HTERT RPE-1 (cell line): ENCODE results near the gene ABCA12.
"Not testable (repeated sequence)": the region's sequence is repeated elsewhere in the genome, so short reads cannot be mapped to it uniquely, and the experiment has no call there.

ENCODE experiments used
- in situ Hi-C: fragments of 300-500 bp; cut with MboI; formaldehyde crosslinking; loops from 4 replicates; pipeline ENCODE4 v1.14.3; 2020; ENCODE audit warnings: low sequenced_read_pairs

Gene ABCA12

GRCh38 chr2:215138479-215138878 lies at the start of gene ABCA12:
TSS of gene ABCA12 (minus strand) at chr2:215138626. CDS start at chr2:215138208, 418 bp downstream.
- in situ Hi-C loops = no loop called here

DNA sequence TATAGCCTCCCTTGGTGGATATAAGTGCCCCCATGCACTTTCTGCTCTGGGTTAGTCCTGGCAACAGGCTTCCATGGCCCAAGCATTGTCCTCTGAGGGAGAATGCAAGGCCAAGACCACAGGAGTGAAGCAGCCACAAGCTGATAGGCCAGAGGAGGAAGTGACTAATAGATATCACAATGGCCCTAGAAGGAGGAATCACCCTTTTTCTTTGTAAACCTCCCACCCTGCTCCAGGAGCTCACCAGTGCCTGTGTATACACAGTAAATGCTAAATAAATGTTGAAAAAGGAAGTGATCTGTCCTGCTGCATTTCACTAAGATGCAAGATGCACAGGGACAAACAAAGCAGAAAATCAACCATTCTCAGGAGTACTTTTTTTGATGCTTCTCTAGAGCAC lies 49.7 kb upstream of the ABCA12 start:
- in situ Hi-C loops = no loop called here

- in situ Hi-C loops = no loop called here
These were observed 47.6 kb upstream of the ABCA12 start for GRCh38 chr2:215186021-215186420.

- in situ Hi-C loops = no loop called here
These were observed 39.7 kb upstream of the ABCA12 start for GRCh38 chr2:215178121-215178520.

- in situ Hi-C loops = no loop called here
These were observed 33.4 kb upstream of the ABCA12 start for GRCh38 chr2:215171796-215172195.

DNA sequence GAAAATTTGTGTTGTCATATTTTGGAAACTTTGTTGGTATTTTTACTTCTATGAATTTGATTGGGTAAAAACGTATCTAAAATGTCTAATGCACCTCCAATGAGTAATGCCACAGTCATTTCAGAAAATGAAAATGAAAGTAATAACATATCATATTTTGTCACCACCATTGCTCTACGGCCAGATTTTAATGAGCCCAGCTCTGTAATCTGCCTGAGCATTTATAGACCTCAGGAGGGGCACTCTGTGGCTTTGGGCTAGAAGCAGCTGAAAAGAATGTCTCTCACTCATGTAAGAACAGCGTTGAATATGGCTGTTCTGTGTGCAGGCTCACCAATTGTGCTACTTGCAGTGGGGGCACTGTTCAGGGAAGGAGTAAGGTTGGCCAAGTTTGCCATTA lies 32.7 kb upstream of the ABCA12 start:
- in situ Hi-C loops = no loop called here

DNA sequence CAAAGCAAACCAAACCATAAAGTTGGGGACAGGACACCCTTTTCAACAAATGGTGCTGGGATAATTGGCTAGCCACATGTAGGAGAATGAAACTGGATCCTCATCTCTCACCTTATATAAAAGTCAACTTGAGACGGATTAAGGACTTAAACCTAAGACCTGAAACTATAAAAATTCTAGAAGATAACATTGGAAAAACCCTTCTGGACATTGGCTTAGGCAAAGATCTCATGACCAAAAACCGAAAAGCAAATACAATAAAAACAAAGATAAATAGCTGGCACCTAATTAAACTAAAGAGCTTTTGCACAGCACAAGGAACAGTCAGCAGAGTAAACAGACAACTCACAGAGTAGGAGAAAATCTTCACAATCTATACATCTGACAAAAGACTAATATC lies 28.1 kb upstream of the ABCA12 start:
- in situ Hi-C loops = not testable (repeated sequence)

GRCh38 chr2:215163319-215163718 lies 24.9 kb upstream of the ABCA12 start:
- in situ Hi-C loops = not testable (repeated sequence)

DNA sequence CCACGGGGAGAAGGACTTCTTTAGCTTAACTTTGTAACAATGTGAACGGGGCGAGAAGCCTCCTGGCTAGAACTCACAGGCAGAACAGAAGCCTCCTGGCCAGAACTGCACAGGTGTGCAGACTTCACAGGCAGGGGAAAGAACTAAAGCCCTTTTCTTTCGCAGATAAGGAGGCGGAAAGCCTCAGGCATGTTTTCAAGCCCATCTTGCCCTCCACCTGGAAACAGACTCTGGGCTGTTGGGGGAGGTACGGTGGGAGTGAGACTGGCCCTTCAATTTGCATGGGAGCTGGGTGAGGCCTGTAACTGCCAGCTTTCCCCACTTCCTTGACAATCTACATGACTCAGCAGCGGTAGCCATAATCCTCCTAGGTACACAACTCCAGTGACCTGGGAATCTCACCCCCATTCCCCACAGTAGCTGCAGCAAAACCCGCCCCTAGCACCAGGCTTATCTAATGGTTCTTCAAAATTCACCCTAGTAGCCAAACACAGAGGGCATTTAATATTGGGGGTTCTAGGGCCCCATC lies 22.9 kb upstream of the ABCA12 start:
- in situ Hi-C loops = no loop called here

DNA sequence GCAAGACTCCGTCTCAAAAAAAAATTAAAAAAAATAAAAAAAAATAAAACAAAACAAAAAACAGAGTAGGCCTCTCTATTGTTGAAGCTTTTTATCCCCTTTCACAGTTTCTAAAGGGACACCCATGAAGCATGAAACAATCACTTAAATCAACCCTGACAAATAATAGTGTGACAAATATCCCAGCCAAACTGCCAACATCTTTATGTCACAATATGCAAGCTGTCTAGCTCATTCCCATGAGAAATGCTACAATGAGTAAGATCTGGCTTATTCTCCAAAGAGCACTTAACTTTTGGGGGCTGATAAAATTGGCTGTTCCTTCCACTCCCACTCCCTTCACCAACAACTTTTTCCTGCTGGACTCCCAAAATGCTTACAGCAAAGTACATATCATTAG lies 21.7 kb upstream of the ABCA12 start:
- in situ Hi-C loops = no loop called here

GRCh38 chr2:215156453-215156852 lies 18.0 kb upstream of the ABCA12 start:
- in situ Hi-C loops = no loop called here

DNA sequence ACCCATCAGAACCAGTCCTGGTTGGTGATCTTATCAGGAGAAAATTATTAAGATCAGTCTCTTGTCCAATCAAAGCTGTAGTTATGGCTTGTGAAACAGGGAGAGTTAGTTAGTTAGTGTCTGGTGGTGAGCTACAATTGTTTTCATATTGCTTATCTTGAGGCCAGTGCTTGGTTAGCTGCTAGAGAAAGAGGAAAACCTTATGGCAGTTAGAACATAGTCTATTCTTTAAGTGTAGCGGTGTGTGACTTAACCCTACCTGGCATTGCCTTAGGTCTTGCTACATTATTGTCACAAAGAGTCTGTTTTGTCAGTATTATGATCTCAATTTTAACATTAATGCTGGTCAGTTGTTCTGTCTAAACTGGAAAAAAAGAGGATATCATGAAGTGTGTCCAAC lies 11.5 kb upstream of the ABCA12 start:
- in situ Hi-C loops = no loop called here

GRCh38 chr2:215149486-215149885 lies 11.1 kb upstream of the ABCA12 start:
- in situ Hi-C loops = no loop called here

DNA sequence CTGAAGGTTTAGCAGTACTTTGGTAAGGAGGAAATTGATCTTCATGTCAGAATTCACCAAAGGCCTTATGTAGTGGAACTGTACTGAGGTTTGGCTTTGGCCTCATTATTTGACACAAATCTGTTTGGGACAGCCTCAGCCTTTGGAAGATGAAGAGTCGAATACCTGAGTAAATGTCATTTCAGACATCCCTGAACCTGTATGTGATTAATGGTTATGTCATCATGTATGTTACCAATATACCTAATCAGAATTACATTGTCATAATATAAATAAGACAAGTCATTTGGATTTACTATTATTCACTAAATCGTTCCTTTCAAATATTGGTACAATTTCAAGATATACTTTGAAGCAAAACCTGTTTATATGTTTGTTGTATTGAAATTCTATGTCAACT lies 10.6 kb upstream of the ABCA12 start:
- in situ Hi-C loops = no loop called here

GRCh38 chr2:215145611-215146010 lies 7.2 kb upstream of the ABCA12 start:
- in situ Hi-C loops = no loop called here

DNA sequence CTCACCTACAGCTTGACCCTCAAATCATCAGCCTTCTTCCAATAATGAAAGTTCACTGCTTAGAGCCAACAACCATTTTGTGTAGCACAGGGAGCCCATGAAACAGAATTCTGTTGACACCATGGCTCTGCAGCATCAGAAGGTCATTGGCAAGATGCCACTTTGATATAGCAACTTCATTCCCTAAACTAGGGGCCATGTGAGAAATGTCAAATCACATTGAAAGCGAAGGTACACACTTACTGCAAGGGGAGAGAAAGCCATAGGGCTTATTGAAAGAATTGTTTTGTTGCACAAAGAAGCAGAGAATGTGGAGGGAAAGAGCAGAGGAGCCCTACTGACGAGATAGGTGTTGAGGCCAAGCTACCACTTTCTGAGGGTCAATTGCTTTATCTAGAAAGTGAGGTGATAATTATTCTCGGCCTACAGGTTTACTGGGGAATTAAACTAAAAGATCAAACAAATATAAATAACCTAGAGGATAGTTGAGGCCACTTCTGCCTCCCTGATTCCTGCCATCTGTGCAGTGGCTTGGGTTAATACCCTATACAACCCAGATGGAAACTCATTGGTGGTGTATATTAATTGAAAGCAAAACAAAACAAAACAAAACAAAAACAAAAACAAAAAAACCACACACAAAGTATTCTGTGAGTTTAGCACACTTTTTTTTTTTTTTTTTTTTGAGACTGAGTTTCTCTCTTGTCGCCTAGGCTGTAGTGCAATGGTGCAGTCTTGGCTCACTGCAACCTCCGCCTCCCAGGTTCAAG lies 5.9 kb upstream of the ABCA12 start:
- in situ Hi-C loops = no loop called here

- in situ Hi-C loops = no loop called here
These were observed 5.0 kb upstream of the ABCA12 start for GRCh38 chr2:215143458-215143857.

GRCh38 chr2:215141706-215142105 lies 3.3 kb upstream of the ABCA12 start:
- in situ Hi-C loops = no loop called here

DNA sequence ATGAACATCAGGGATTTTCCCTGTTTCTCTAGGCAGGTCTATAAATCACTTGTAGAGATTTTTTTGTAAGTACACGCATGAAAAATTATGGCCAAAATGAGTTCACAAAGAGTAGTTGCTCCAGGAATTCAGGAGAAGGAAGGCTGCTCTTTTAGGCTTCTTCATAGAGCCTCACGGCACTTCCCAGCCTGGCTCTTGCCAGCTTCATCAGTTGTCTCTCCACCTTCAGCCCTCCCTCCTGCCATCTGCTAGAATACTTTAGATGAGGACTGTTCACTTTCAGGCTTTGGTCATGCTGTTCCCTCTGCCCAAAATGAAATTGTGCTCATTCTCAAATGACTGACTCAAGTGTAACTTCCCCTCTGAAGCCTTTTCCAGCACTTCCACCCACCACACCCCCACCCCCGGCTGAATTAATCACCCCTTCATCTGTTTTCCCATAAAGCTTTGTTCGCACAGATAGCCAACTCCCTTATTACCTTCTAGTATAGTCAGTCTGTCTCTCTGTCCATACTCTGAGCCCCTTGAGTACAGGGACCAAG lies 1.8 kb upstream of the ABCA12 start:
- in situ Hi-C loops = no loop called here

DNA sequence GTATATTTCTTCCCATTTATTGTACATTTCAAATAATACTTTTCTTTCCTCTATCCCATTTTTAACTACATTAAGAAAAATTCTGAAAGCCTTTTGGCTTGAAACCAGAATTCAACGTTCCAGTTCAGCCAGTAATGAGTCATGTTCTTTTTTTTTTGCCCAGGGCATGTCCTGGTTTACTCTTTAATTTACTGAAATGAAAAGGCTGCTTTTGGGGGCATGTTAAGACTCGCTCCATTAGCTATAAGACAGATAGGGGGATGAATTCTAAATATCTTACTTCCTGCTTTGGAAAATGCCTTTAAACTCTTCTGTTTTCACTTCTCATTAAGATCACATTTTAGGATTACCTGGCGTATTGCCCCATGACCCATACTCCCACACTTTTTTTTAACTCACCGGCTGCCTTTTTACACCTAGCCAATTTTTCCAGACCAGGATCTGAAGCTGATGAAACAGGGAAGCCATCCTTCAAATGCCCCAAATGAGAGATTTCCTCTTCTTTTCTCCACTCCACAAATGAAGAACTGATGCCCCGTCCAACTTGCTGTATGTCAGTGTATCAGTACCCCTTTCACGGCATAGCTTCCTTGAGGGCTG lies 585 bp downstream of the ABCA12 start:
- in situ Hi-C loops = no loop called here

DNA sequence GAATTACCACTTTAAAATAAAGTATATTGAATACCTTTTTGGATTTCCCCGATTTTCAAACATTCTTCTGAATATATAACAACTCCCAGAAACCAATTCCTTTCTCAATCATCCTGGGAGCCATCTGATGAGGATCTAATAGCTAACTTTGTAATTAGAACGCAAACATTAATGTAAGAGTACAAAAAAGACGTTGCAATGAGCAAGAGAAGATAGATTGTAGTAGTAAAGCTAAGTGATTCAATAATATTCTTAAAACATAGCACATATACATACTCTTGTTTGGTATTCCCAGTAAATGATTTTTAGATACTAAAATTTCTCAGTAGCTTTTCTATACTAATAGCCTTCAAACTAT lies 1.1 kb downstream of the ABCA12 start:
- in situ Hi-C loops = no loop called here

GRCh38 chr2:215136669-215137328 lies 1.6 kb downstream of the ABCA12 start:
- in situ Hi-C loops = no loop called here
